GM19043 (cell line): ENCODE data around the gene MUC13.

Source experiments
- ATAC-seq: cut with Tn5 transposase; IDR thresholded peaks from one replicate; pipeline ENCODE4 v1.9.1; 2021; ENCODE audit warnings: low read depth; ENCODE audit not compliant: unreplicated experiment

The MUC13 gene

DNA sequence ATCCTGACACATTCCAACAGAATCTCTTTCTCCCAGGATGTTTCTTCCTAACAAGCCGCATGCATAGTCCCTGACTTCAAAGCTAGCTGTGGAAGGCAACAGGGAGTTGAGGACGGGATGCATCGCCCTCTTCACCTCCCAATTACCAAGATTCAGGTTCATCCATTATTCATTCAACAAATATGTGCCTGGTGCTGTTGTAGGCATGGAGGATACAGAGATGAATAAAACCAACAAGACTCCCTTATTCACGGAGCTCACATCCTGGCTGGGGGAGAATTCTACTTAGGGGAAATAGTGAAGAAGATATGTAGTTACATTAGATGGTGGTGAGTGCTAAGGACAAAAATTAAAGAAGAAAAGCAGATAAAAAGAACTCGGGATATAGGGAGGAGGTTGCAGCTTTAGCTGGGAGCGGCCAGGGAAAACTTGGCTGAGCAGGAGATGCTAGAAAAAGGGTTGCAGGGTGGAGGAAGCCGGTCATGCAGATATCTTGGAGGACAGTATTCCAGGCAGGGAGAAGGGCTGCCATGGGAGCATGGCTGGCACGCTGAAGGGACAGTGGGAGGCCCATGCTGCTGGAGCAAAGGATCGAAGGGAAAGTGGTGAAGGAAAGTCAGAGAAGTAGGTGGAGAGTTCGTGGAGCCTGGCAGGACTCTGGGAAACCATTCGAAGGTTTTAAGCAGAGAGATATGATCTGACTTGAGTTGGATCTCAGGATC is 52.4 kb downstream of the MUC13 start:
- no peak for ATAC-seq

DNA sequence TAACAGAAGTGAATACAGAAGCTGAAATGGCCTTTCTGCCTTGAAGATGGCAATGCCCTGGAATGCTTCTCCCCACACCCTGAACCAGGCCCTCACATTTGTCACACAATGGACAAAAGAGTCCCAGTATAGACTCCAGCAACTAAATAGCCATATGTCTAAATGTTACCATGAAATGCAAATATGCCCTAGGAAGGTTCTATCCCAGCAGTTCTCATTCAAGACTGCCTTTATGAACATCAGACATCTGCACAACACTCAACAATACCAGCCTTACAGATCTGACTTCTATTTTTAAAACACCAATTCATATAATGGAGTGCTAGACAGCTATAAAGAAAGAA is 55.2 kb downstream of the MUC13 start:
- ATAC-seq = no peak

DNA sequence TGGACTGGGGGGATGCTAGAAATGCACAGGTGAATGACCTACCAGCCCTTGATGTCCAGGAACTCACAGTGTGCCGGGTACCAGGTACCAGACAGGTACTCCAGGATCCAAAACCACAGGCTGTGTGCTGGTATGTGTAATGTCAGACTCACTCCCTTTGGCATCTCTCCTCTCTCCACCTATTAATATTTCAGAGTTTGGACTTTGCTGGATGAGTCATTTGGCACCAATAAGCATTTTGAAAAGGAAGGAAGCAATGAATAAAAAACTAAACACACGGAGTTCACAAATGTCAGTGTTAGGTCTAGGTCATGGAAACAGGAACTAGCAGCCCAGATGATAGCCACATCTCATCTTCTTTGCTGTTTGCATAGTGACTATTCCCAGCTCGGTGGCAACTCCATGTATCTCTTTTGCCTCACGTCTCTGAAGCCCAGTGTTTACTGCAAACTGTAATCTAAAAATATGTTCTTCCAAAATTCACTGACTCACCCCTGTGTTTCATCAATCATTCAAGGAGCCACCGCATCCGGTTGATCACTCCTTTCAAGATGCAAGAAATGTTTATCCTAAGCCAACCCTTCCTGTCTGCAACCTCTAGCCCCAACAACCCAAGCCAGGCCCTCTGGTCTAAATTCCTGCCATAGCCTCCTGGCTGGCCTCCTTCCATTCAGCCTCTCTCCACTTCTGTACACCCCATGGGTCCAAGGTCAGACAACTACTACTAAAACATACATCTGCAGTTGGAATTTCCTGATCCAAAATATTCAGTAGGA is 55.8 kb downstream of the MUC13 start:
- no peak for ATAC-seq

DNA sequence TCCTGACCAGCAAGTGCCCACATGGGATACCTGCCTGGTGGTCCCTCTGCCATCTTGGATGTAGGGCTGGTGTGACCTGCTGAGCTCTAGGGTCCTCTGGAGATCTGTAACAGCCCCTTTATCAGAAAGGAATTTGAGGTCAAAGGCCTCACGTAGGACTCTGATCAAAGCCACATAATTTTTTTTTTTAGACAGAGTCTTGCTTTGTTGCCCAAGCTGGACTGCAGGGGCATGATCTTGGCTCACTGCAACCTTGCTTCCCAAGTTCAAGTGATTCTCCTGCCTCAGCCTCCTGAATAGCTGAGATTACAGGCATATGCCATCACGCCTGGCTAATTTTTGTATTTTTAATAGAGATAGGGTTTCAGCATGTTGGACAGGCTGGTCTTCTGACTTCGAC is 56.9 kb downstream of the MUC13 start:
- no peak for ATAC-seq

DNA sequence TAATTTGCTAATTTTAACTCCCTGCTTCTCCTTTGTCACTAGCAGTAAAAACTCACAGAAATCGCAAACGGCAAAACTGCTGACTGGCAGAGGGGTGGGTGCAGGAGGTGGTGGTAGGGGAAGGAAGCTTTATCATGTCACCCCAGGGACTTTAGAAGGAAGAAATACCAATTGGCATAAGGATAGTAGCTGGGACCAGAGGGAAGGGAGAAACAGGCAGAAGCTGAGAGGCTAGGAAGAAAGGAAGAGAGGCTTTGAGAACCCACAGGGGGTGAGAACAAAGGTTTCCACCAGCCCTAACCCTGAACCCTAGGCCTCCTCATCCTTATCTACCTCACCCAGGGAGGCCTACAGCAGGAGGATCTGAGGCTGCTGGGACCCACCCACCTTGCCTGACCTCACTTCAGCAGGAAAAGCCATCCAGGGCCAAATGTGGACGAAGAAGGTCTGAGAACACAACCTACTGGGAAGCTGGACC is 58.1 kb downstream of the MUC13 start:
- no peak for ATAC-seq

DNA sequence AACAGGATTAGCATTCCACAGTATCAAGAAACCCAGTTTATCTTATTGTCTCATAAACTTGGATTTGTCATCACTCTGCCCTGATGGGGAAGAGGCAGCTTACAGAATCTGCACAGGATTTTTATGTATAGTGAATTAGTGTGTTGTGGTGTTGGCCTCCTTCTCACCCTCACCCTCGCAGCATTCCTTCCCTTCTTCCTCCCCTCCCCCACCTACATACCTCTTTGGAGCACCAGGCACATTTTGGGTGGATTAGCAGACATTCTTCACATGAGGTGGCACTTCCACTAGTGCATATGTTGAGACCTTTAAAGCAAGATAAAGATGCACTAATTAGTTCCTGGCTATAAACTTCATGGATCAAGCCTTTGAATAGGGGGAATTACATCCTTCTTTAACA is 61.3 kb downstream of the MUC13 start:
- ATAC-seq = no peak

DNA sequence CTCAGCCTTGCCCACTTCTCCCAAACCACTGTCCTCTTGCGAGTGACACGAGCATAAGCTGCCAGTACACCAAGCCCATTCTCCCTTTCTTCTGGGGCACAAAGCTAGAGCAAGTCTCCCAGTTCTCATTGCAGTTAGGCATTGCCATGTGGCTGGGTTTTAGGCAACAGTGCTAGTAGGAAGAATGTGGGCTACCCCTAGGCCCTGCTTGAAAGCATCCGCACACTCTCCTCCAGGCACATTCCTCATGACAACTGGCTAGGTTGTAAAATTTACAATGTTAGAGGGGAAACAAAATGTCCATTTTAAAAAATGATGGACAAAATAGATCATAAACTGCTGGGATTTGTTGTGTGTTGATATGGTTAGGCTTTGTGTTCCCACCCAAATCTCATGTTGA is 67.0 kb downstream of the MUC13 start:
- no peak for ATAC-seq

DNA sequence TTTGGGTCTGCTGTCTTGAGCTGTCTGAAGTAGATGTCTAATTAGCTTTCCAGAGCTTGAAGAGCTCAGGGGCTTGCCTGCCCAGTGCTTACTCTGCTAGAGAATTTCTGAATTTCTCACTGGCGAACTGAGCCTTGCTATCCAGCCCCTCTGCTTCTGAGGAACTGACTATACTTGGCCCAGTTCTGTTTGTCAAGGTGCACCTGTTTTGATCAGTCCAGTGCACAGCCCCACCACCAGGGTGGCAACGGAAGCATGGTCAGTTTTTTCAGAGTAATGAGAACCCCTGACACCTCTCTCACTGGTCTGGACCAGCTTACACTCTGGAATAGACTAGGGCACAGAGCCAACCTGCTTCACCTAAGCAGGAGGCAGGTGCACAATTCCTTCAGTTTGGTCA is 72.5 kb downstream of the MUC13 start:
- ATAC-seq = no peak

DNA sequence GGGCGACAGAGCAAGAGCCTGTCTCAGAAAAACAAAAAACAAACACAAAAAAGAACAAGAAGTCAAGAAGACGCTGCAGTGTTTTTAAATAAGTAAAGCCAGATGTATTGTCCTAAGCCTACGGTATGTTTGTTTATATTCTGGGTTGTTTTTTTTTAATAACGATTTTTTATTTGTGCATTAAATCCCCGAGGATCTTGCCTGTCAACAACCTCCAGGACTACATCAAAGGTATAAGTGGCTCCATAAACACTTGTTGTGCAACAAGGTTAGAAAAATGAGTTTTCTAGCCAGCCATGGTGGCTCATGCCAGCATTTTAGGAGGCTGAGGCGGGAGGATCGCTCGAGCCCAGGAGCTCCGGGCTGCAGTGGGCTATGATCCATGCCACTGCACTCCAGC is 73.5 kb downstream of the MUC13 start:
- no peak for ATAC-seq

DNA sequence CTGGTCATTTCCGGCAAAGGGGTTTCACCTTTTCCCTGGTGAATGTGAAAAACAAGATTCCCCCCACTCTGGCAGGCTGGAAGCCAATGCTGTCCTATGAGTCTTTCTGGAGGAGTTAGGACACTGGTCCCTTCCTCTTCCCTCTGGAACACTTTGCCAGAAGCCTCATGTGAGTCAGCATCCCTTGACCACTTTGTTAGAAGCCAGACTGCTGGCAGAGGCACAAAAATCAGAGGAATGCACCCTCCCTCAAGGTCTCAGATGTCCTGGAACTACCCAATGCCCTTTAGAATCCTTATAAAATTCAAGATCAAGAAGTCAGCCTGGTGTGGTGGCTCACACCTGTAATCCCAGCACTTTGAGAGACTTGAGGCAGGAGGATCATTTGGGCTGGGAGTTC is 74.0 kb downstream of the MUC13 start:
- ATAC-seq = no peak

DNA sequence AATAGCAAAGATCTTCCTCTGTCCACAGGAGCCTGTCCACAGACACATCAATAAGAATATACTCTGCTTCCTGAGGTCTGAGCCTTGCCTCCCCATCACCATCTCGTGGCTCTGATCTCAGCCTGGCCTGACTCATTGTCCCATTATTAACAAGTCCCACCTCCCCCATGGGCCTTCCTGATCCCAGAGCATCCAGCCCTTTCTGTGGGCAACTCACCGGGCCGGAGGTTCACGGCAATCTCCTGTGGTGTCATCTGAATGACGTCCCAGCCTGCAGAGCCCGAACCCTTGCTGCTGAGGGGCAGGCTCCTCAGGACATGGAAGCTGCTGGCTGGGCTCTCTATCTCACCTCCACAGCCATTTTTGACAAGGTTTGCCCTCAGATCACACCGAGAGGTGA is 75.5 kb downstream of the MUC13 start:
- no peak for ATAC-seq

DNA sequence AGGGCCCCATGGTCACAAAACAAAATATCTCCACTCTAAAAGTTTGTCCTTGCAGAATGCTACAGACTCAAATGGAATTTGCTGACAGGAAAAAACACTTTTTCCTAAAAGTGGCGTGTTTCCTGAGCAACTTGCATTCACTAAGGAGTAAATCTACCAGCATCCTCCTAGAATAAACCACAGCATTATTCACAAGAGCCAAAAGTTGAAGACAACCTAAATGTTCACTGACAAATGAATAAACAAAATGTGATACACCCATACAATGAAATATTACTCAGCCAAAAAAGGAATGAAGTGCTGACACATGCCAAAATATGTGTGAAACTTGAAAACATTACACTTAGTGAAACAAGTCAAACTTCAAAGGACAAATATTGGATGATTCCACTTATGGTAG is 76.3 kb downstream of the MUC13 start:
- ATAC-seq = no peak

DNA sequence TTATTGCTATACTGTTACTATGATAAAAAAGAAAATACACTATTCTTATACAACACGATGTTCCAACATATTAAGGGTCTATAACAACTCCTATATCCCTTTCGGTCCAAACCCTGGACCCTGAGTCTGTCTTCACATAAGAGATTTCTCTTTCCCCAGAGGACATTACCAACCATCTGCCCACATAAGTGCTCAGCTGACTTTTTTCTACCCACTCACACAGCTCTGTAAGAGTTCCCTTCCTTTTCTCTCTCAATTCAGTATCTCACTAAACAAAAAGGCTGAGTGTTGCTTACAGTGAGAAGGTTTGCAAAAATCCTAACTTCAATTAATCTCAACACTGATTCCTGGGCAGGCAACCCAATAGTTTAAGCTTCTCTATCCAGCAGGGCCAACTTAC is 77.9 kb downstream of the MUC13 start:
- no peak for ATAC-seq
